Stimulated activated CD8-positive, alpha-beta memory T cell treated with anti-CD3 and anti-CD28 coated beads, Interleukin-4, amount 100 ng/mL, for 24 hours (primary cell): ENCODE results near the gene IKZF3.
"Not testable (repeated sequence)": the region's sequence is repeated elsewhere in the genome, so short reads cannot be mapped to it uniquely, and the experiment has no call there.

Experiments used
- DNase-seq: peaks from one replicate; pipeline ENCODE4 v3.0.0-alpha.2; 2020; ENCODE audit warnings: low read depth

The IKZF3 gene

GRCh38 chr17:39716073-39716818 is 147.9 kb downstream of the IKZF3 start:
- no peak for DNase-seq

- DNase-seq = no peak
Measured at GRCh38 chr17:39715375-39716072, 148.6 kb downstream of the IKZF3 start.

GRCh38 chr17:39714234-39714633 is 149.9 kb downstream of the IKZF3 start:
- no peak for DNase-seq

- DNase-seq = no peak
Measured at GRCh38 chr17:39711851-39712250, 152.3 kb downstream of the IKZF3 start.

- not testable (repeated sequence) for DNase-seq
Measured at GRCh38 chr17:39711071-39711470, 153.0 kb downstream of the IKZF3 start.

GRCh38 chr17:39709998-39710964 is 153.8 kb downstream of the IKZF3 start:
- DNase-seq = no peak

- no peak for DNase-seq
Measured at GRCh38 chr17:39709319-39709997, 154.7 kb downstream of the IKZF3 start.
